Spleen (tissue), 7 donors: ENCODE measurements around the gene RIMBP2.

Source experiments
- CTCF ChIP-seq, 11 experiments: fragments of 200-600 bp in 7 of 11; fragments of 450-650 bp in 4 of 11; sonication (generic) in 4 of 11; IDR thresholded peaks in 8 of 11; conservative IDR thresholded peaks in 3 of 11; 1 replicate in 7 of 11; 2 replicates in 4 of 11; pipeline versions ENCODE4 v1.4.0 to v1.8.0; 2016 to 2021; ENCODE audit warnings: antibody characterized with exemption in 11 of 11, inconsistent platforms in 4 of 11, mild to moderate bottlenecking in 1 of 11
- POLR2AphosphoS5 ChIP-seq, 3 donors: sonication (generic); formaldehyde crosslinking; IDR thresholded peaks; one replicate each; pipeline ENCODE4 v1.5.1; 2017; ENCODE audit warnings: antibody characterized with exemption in 3 of 3
- donor health status: DM: no; HTN: no; CAD: no; lungs with moderate emphysema.
- donor health status: DM: no; HTN: no; CAD: no.
- donor health status: DM: no; HTN: no; CAD: no.

- TF ChIP-seq CTCF (IDR thresholded peaks at IDR 0.05 in 8 of 11, conservative IDR thresholded peaks at IDR 0.05 in 3 of 11), result no peak
- no peak for TF ChIP-seq POLR2AphosphoS5 (IDR thresholded peaks at IDR 0.05)
These were observed 44.5 kb downstream of the RIMBP2 start for GRCh38 chr12:130671556-130671955.
